Caco-2 (cell line): ENCODE measurements around the gene SPTLC1. TPM values are rescaled to one million over a fixed set of nuclear protein-coding genes. Genes with fewer than 3 reads are reported as not detected.

Experiments used
- BruUV-seq: library from RNA; stranded (reverse); fragments of 400-500 nt; replicated peaks from 2 replicates; lab custom pipeline; 2021; lab: Mats Ljungman, UMichigan
- CTCF ChIA-PET: fragments of 300-600 bp; sonication (Branson Sonifier 250); formaldehyde crosslinking; loops from one replicate; lab custom pipeline; 2022; ENCODE audit warnings: antibody characterized with exemption; lab: Charles Lee
- POLR2A ChIA-PET: fragments of 300-600 bp; sonication (Branson Sonifier 250); formaldehyde crosslinking; loops from one replicate; lab custom pipeline; 2022; ENCODE audit warnings: antibody characterized with exemption; lab: Charles Lee
- DNase-seq, 2 experiments: peaks; one replicate each; pipeline versions ENCODE4 v3.0.0 to v3.0.0-alpha.2; 2020 to 2022
- H3K27me3 ChIP-seq: replicated peaks from 2 replicates; pipeline ENCODE4 v1.6.0; 2011; ENCODE audit warnings: low read length; ENCODE audit not compliant: control insufficient read depth, insufficient read depth
- H3K36me3 ChIP-seq: 2 replicates; pipeline ENCODE4 v1.5.1; 2011; ENCODE audit warnings: low read length; ENCODE audit not compliant: control insufficient read depth, insufficient read depth
- H3K4me1 ChIP-seq: fragments of 250-450 bp; sonication (Bioruptor Pico); 2 replicates; pipeline ENCODE4 v1.5.1; 2020; ENCODE audit warnings: mild to moderate bottlenecking
- H3K4me3 ChIP-seq: 2 replicates; pipeline ENCODE4 v1.5.1; 2011; ENCODE audit warnings: low read depth, mild to moderate bottlenecking, control low read depth, low read length
- H3K9me3 ChIP-seq: fragments of 250-450 bp; sonication (Bioruptor Pico); 2 replicates; pipeline ENCODE4 v1.5.1; 2020; ENCODE audit warnings: mild to moderate bottlenecking, moderate library complexity
- H3K27ac Mint-ChIP-seq: one replicate; pipeline ENCODE4 v1.8.0; 2022; ENCODE audit warnings: mixed read lengths; ENCODE audit not compliant: unreplicated experiment
- H3K27me3 Mint-ChIP-seq: one replicate; pipeline ENCODE4 v1.8.0; 2022; ENCODE audit warnings: mixed read lengths; ENCODE audit not compliant: insufficient read depth, unreplicated experiment
- H3K36me3 Mint-ChIP-seq: one replicate; pipeline ENCODE4 v1.8.0; 2022; ENCODE audit warnings: mild to moderate bottlenecking, mixed read lengths; ENCODE audit not compliant: insufficient read depth, unreplicated experiment
- H3K4me1 Mint-ChIP-seq: one replicate; pipeline ENCODE4 v1.8.0; 2022; ENCODE audit warnings: low read depth, mixed read lengths; ENCODE audit not compliant: unreplicated experiment
- H3K4me3 Mint-ChIP-seq: one replicate; pipeline ENCODE4 v1.8.0; 2022; ENCODE audit warnings: mild to moderate bottlenecking, moderate library complexity, mixed read lengths; ENCODE audit not compliant: unreplicated experiment
- H3K9me3 Mint-ChIP-seq: one replicate; pipeline ENCODE4 v1.8.0; 2022; ENCODE audit warnings: mixed read lengths; ENCODE audit not compliant: unreplicated experiment
- intact Hi-C: fragments of 100-400 bp; cut with micrococcal nuclease; formaldehyde crosslinking; loops from one replicate; pipeline ENCODE4 v1.10.0; 2022; ENCODE audit not compliant: unreplicated experiment
- total RNA-seq: library from RNA; stranded (reverse); gene quantifications from 2 replicates; pipeline ENCODE4 v1.2.3, GENCODE V29; 2022
- TF ChIP-seq, protein P1 (sequence below), 2 experiments: fragments of 200-600 bp in 1 of 2; IDR thresholded peaks; 1 replicate in 1 of 2; 2 replicates in 1 of 2; pipeline versions ENCODE4 v1.5.1 to v1.8.0; 2011 to 2022; ENCODE audit warnings: antibody characterized with exemption in 1 of 2, control low read depth in 1 of 2, inconsistent platforms in 1 of 2, low read depth in 1 of 2, low read length in 1 of 2, mild to moderate bottlenecking in 1 of 2, moderate library complexity in 1 of 2; ENCODE audit not compliant: insufficient read depth in 1 of 2, severe bottlenecking in 1 of 2, unreplicated experiment in 1 of 2

The SPTLC1 gene
- total RNA-seq, 1 experiment from 2014 or later, result 43.6 TPM

DNA sequence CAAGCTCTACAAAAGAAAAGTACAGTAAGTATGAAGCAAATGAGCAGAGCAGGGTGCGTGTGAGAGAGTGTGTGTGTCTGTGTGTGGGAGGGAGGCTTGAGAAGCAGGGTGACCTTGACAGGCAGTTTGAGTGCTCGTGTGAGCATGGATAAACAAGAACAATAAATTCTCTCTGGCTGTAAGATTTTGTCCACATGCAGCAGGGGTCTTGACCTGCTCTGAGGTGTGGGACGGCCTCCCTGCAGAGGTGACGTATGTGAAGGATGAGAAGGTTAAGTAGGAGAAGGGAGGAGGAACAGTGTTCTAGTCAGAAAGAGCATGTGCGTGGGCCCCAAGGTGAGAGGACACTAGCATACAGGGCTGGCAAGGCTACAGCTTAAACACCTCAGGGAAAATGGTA lies 49.0 kb downstream of the SPTLC1 start:
- BruUV-seq, result no TSS peak
- DNase-seq, result no peak
- Mint-ChIP-seq H3K27me3 (no peaks in the 10 kb centered on the region), H3K9me3 (peaks cover 18% of the 10 kb centered on the region), H3K4me3 (no peak overlapping the region), H3K4me1 (no peaks in the 10 kb centered on the region), H3K36me3 (peaks cover 26% of the 10 kb centered on the region), H3K27ac (no peak overlapping the region)
- intact Hi-C loops, result no loop called here
- POLR2A ChIA-PET, result no interaction called here
- Histone ChIP-seq H3K27me3 (no peaks in the 10 kb centered on the region), H3K36me3 (no peaks in the 10 kb centered on the region), H3K9me3 (no peaks in the 10 kb centered on the region), H3K4me1 (no peaks in the 10 kb centered on the region), H3K4me3 (no peak overlapping the region)
- CTCF ChIA-PET, result no interaction called here
- TF ChIP-seq, protein P1, sequence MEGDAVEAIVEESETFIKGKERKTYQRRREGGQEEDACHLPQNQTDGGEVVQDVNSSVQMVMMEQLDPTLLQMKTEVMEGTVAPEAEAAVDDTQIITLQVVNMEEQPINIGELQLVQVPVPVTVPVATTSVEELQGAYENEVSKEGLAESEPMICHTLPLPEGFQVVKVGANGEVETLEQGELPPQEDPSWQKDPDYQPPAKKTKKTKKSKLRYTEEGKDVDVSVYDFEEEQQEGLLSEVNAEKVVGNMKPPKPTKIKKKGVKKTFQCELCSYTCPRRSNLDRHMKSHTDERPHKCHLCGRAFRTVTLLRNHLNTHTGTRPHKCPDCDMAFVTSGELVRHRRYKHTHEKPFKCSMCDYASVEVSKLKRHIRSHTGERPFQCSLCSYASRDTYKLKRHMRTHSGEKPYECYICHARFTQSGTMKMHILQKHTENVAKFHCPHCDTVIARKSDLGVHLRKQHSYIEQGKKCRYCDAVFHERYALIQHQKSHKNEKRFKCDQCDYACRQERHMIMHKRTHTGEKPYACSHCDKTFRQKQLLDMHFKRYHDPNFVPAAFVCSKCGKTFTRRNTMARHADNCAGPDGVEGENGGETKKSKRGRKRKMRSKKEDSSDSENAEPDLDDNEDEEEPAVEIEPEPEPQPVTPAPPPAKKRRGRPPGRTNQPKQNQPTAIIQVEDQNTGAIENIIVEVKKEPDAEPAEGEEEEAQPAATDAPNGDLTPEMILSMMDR (IDR thresholded peaks at IDR 0.05; ENCODE audit: insufficient read depth in 1 of 2, low read depth in 1 of 2, low read length in 1 of 2, severe bottlenecking in 1 of 2, unreplicated experiment in 1 of 2), result no peak

DNA sequence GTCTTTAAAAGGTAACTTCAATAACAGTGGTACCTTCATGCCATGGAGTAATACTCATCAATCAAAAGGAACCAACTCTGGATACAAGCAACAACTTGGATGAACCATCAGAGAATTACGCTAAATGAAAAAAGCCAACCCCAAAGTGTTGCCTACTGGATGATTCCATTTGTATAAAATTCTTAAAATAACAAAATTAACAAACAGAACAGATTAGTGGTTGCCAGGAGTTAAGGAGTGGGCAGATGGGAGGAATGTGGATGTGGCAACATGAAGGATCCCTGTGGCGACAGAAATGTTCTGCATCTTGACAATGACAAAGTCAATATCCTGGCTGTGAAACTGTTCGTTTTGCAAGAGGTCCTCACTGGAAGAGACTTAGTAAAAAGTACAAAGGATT lies 50.5 kb downstream of the SPTLC1 start:
- Mint-ChIP-seq H3K4me3 (no peak overlapping the region), H3K36me3 (peaks cover 30% of the 10 kb centered on the region), H3K27ac (no peak overlapping the region), H3K27me3 (no peaks in the 10 kb centered on the region), H3K4me1 (peaks cover 6% of the 10 kb centered on the region), H3K9me3 (peaks cover 29% of the 10 kb centered on the region)
- H3K4me1 ChIP-seq, result no peaks in the 10 kb centered on the region
- H3K4me3 ChIP-seq, result no peak overlapping the region
- intact Hi-C loops, result no loop called here
- no peaks in the 10 kb centered on the region for H3K9me3 ChIP-seq
- no peaks in the 10 kb centered on the region for H3K27me3 ChIP-seq
- BruUV-seq, result no TSS peak
- no peaks in the 10 kb centered on the region for H3K36me3 ChIP-seq
- ChIA-PET POLR2A (no interaction called here), CTCF (no interaction called here)
- TF ChIP-seq, protein P1 (IDR thresholded peaks at IDR 0.05; ENCODE audit: insufficient read depth in 1 of 2, low read depth in 1 of 2, low read length in 1 of 2, severe bottlenecking in 1 of 2, unreplicated experiment in 1 of 2), result no peak
- DNase-seq, result no peak

DNA sequence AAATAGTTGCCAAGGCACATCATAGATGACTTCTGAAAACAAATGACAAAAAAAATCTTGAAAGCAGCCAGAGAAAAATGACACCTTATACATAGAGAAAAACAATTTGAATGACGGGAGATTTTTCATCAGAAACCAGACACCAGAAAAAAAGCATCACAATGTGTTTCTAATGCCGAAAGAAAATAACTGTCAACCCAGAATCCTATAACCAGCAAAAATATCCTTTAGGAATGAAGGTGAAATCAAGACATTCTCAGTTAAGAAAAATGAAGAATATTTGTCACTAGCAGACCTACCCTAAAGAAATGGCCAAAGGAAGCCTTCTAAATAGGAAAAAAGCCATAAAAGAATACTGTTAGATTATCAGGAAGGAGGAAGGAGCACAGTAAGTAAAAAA lies 54.0 kb downstream of the SPTLC1 start:
- Mint-ChIP-seq H3K27ac (no peak overlapping the region), H3K9me3 (peaks cover 29% of the 10 kb centered on the region), H3K36me3 (peaks cover 24% of the 10 kb centered on the region), H3K4me1 (peaks cover 6% of the 10 kb centered on the region), H3K4me3 (no peak overlapping the region), H3K27me3 (no peaks in the 10 kb centered on the region)
- Histone ChIP-seq H3K27me3 (no peaks in the 10 kb centered on the region), H3K9me3 (no peaks in the 10 kb centered on the region), H3K4me1 (no peaks in the 10 kb centered on the region), H3K36me3 (no peaks in the 10 kb centered on the region), H3K4me3 (no peak overlapping the region)
- DNase-seq, result no peak
- TF ChIP-seq, protein P1 (IDR thresholded peaks at IDR 0.05; ENCODE audit: insufficient read depth in 1 of 2, low read depth in 1 of 2, low read length in 1 of 2, severe bottlenecking in 1 of 2, unreplicated experiment in 1 of 2), result no peak
- intact Hi-C loops, result no loop called here
- BruUV-seq, result no TSS peak
- ChIA-PET POLR2A (no interaction called here), CTCF (no interaction called here)
